H1 (cell line): ENCODE data around the gene RPS6KA6. TPM values are rescaled to one million over a fixed set of nuclear protein-coding genes. Genes with fewer than 3 reads are reported as not detected.

ENCODE experiments used
- CTCF ChIA-PET: fragments of 300-600 bp; sonication (Branson Sonifier 250); formaldehyde crosslinking; loops from one replicate; lab custom pipeline; 2021; ENCODE audit not compliant: partially characterized antibody; lab: Charles Lee
- POLR2A ChIA-PET: fragments of 300-600 bp; sonication (Branson Sonifier 250); formaldehyde crosslinking; loops from one replicate; lab custom pipeline; 2021; ENCODE audit warnings: inconsistent platforms; ENCODE audit not compliant: partially characterized antibody; lab: Charles Lee
- DNase-seq, 2 experiments: peaks; one replicate each; pipeline versions ENCODE4 v3.0.0 to v3.0.0-alpha.2; 2010 to 2022; ENCODE audit warnings: low spot score in 2 of 2, low read depth in 1 of 2, mixed read lengths in 1 of 2
- FAIRE-seq: peaks from 2 replicates; lab custom pipeline; 2011; peaks lifted over from hg19 to GRCh38; lab: Jason Lieb, UNC
- H2AFZ ChIP-seq: 2 replicates; pipeline ENCODE4 v1.8.1; 2012; ENCODE audit warnings: low read length, inconsistent platforms
- H2AK5ac ChIP-seq: 2 replicates; pipeline ENCODE4 v1.6.1; 2013; ENCODE audit warnings: low read depth, low read length
- H2BK120ac ChIP-seq: replicated peaks from 2 replicates; pipeline ENCODE3; 2013; ENCODE audit warnings: low read depth, low read length, inconsistent platforms
- H2BK12ac ChIP-seq: 2 replicates; pipeline ENCODE4 v1.6.1; 2013; ENCODE audit warnings: low read depth, low read length
- H2BK15ac ChIP-seq: 2 replicates; pipeline ENCODE4 v1.6.1; 2013; ENCODE audit warnings: low read length
- H2BK20ac ChIP-seq: 2 replicates; pipeline ENCODE4 v1.6.1; 2013; ENCODE audit warnings: low read length
- H2BK5ac ChIP-seq: 2 replicates; pipeline ENCODE4 v1.6.1; 2013; ENCODE audit warnings: low read depth, low read length
- H3K14ac ChIP-seq: 2 replicates; pipeline ENCODE4 v1.6.1; 2013; ENCODE audit warnings: inconsistent platforms; ENCODE audit not compliant: insufficient read length
- H3K18ac ChIP-seq: 2 replicates; pipeline ENCODE4 v1.6.1; 2013; ENCODE audit warnings: low read length; ENCODE audit errors: extremely low read depth
- H3K23ac ChIP-seq: 2 replicates; pipeline ENCODE4 v1.6.1; 2013; ENCODE audit warnings: inconsistent platforms; ENCODE audit not compliant: insufficient read length
- H3K23me2 ChIP-seq: 2 replicates; pipeline ENCODE4 v1.6.1; 2013; ENCODE audit warnings: low read depth, low read length
- H3K27ac ChIP-seq: 2 replicates; pipeline ENCODE4 v1.6.1; 2011; ENCODE audit warnings: low read depth, low read length, inconsistent platforms
- H3K27me3 ChIP-seq, 4 experiments: replicated peaks in 1 of 4; 1 replicate in 1 of 4; 2 replicates in 3 of 4; pipeline versions ENCODE4 v1.6.1 to v1.8.1; 2011 to 2013; ENCODE audit warnings: low read length in 3 of 4, mild to moderate bottlenecking in 3 of 4, inconsistent platforms in 2 of 4, mixed read lengths in 2 of 4, moderate library complexity in 1 of 4; ENCODE audit not compliant: control insufficient read depth in 3 of 4, insufficient read depth in 3 of 4; ENCODE audit errors: extremely low read depth in 1 of 4
- H3K36me3 ChIP-seq, 4 experiments: 2 replicates each; pipeline versions ENCODE4 v1.6.1 to v1.8.1; 2011 to 2013; ENCODE audit warnings: mild to moderate bottlenecking in 4 of 4, low read length in 3 of 4, moderate library complexity in 2 of 4, control low read depth in 1 of 4, inconsistent platforms in 1 of 4; ENCODE audit not compliant: insufficient read depth in 4 of 4, control insufficient read depth in 2 of 4
- H3K4ac ChIP-seq: replicated peaks from 2 replicates; pipeline ENCODE3; 2013; ENCODE audit warnings: low read length, low read depth, mixed read lengths, inconsistent platforms; ENCODE audit not compliant: insufficient read length
- H3K4me1 ChIP-seq, 4 experiments: replicated peaks in 1 of 4; 1 replicate in 1 of 4; 2 replicates in 3 of 4; pipeline versions ENCODE4 v1.6.1 to v1.8.1; 2011 to 2013; ENCODE audit warnings: low read length in 3 of 4, inconsistent platforms in 2 of 4, mixed read lengths in 1 of 4; ENCODE audit not compliant: insufficient read depth in 4 of 4, control insufficient read depth in 3 of 4
- H3K4me2 ChIP-seq, 2 experiments: 2 replicates each; pipeline versions ENCODE4 v1.6.1 to v1.8.1; 2011 to 2013; ENCODE audit warnings: low read depth in 2 of 2, low read length in 2 of 2, control low read depth in 1 of 2, inconsistent platforms in 1 of 2, mild to moderate bottlenecking in 1 of 2; ENCODE audit not compliant: insufficient read depth in 1 of 2
- H3K4me3 ChIP-seq, 4 experiments: fragments of 200-600, 300-600 bp in 1 of 4; sonication (generic), shearing (Covaris generic), sonication (Bioruptor Twin) in 1 of 4; 2 replicates each; pipeline versions ENCODE4 v1.5.1 to v1.8.1; 2011 to 2016; ENCODE audit warnings: low read length in 4 of 4, low read depth in 3 of 4, control low read depth in 2 of 4, inconsistent platforms in 2 of 4, mild to moderate bottlenecking in 2 of 4, mixed read lengths in 1 of 4, moderate library complexity in 1 of 4; ENCODE audit not compliant: insufficient read depth in 2 of 4; ENCODE audit errors: extremely low read depth in 1 of 4
- H3K56ac ChIP-seq: replicated peaks from 2 replicates; pipeline ENCODE3; 2013; ENCODE audit warnings: low read depth, mild to moderate bottlenecking, mixed read lengths, low read length, inconsistent platforms; ENCODE audit not compliant: insufficient read length
- H3K79me1 ChIP-seq: 2 replicates; pipeline ENCODE4 v1.6.1; 2013; ENCODE audit warnings: low read depth, low read length, control low read depth
- H3K79me2 ChIP-seq, 2 experiments: 2 replicates each; pipeline versions ENCODE4 v1.6.1 to v1.8.1; 2012 to 2013; ENCODE audit warnings: low read length in 2 of 2, mild to moderate bottlenecking in 2 of 2, inconsistent platforms in 1 of 2; ENCODE audit not compliant: insufficient read depth in 2 of 2, control insufficient read depth in 1 of 2
- H3K9ac ChIP-seq, 4 experiments: replicated peaks in 1 of 4; 1 replicate in 1 of 4; 2 replicates in 3 of 4; pipeline versions ENCODE4 v1.6.1 to v1.8.1; 2011 to 2013; ENCODE audit warnings: low read depth in 3 of 4, low read length in 3 of 4, control low read depth in 2 of 4, mild to moderate bottlenecking in 2 of 4, moderate library complexity in 2 of 4, inconsistent platforms in 1 of 4; ENCODE audit errors: extremely low read depth in 1 of 4
- H3K9me3 ChIP-seq, 2 experiments: 2 replicates each; pipeline versions ENCODE4 v1.6.1 to v1.8.1; 2012 to 2013; ENCODE audit warnings: mild to moderate bottlenecking in 2 of 2, moderate library complexity in 2 of 2, control low read depth in 1 of 2, inconsistent platforms in 1 of 2, low read depth in 1 of 2, low read length in 1 of 2, mixed read lengths in 1 of 2; ENCODE audit not compliant: insufficient read depth in 2 of 2
- H4K20me1 ChIP-seq, 2 experiments: replicated peaks in 1 of 2; 2 replicates each; pipeline versions ENCODE3 to v1.8.1; 2011 to 2013; ENCODE audit warnings: inconsistent platforms in 2 of 2, low read length in 2 of 2, mild to moderate bottlenecking in 1 of 2; ENCODE audit not compliant: insufficient read depth in 2 of 2, control insufficient read depth in 1 of 2
- H4K5ac ChIP-seq: 2 replicates; pipeline ENCODE4 v1.6.1; 2013; ENCODE audit warnings: low read length, low read depth, mixed read lengths, inconsistent platforms; ENCODE audit not compliant: insufficient read length
- H4K8ac ChIP-seq: 2 replicates; pipeline ENCODE4 v1.8.0; 2013; ENCODE audit warnings: mild to moderate bottlenecking, moderate library complexity, low read length, inconsistent platforms; ENCODE audit not compliant: insufficient read depth; ENCODE audit errors: extremely low read depth
- H4K91ac ChIP-seq: replicated peaks from 2 replicates; pipeline ENCODE3; 2013; ENCODE audit warnings: low read length, mixed read lengths, inconsistent platforms; ENCODE audit not compliant: insufficient read length
- BCL11A ChIP-seq, 2 experiments: IDR thresholded peaks; one replicate each; pipeline ENCODE4 v1.6.1; 2011; ENCODE audit warnings: low read depth in 2 of 2, low read length in 2 of 2, mild to moderate bottlenecking in 2 of 2
- CHD2 ChIP-seq: IDR thresholded peaks from 2 replicates; pipeline ENCODE4 v1.6.1; 2012; ENCODE audit warnings: low read length, improper control_type of control experiment
- EGR1 ChIP-seq: IDR thresholded peaks from 2 replicates; pipeline ENCODE4 v1.6.1; 2011; ENCODE audit warnings: low read depth, low read length, borderline replicate concordance
- SRF ChIP-seq: IDR thresholded peaks from 2 replicates; pipeline ENCODE4 v1.6.1; 2011; ENCODE audit warnings: mild to moderate bottlenecking, low read depth, low read length, moderate library complexity
- WGBS, 2 experiments: shearing (Covaris generic) in 1 of 2; methylation state at CpG; one replicate each; pipeline versions ENCODE4 v1.1.6 to v1.1.7; 2013 to 2015; ENCODE audit warnings: low lambda C conversion rate in 2 of 2, mixed read lengths in 2 of 2, inconsistent platforms in 1 of 2, low coverage in 1 of 2, missing lambda C conversion rate in 1 of 2; ENCODE audit not compliant: insufficient replicate concordance in 2 of 2, insufficient coverage in 1 of 2, insufficient read length in 1 of 2; ENCODE audit errors: extremely low coverage in 1 of 2, missing lambda C conversion rate in 1 of 2; 5-methylcytosine and 5-hydroxymethylcytosine counted together
- polyA plus RNA-seq, 7 experiments: library from polyadenylated mRNA; depleted of rRNA in 3 of 7; stranded (reverse) in 5 of 7; unstranded in 2 of 7; fragments of >200 nt in 5 of 7; fragments of 200-250 nt in 2 of 7; gene quantifications; 1 replicate in 5 of 7; 2 replicates in 1 of 7; 4 replicates in 1 of 7; pipeline versions ENCODE4 v1.2.1 to v1.2.3, GENCODE V29; 2011 to 2013; ENCODE audit warnings: missing spikeins in 2 of 7, mixed read lengths in 2 of 7
- total RNA-seq: library from RNA; stranded (reverse); fragmentation: NEBNext Ultra II Directional; extraction: Animal tissue kit (Norgen Biotek cat#: 25700); gene quantifications from 2 replicates; pipeline ENCODE4 v1.2.1, GENCODE V29; 2021

The RPS6KA6 gene
- total and polyA plus RNA-seq, 2 of the 8 experiments (the other 6 are each of a cell fraction or from before 2014, with no cell fraction given), result 3.5 to 14.6 TPM

- Histone ChIP-seq H3K23ac (no peak overlapping the region), H3K27ac (no peak overlapping the region), H3K36me3 (peaks cover 0 to 3% (median 0%) of the 10 kb centered on the region in 4 experiments; a peak in 1 of 8 replicates), H3K27me3 (no peaks in the 10 kb centered on the region), H4K91ac (no peak overlapping the region), H2AK5ac (no peak overlapping the region), H2BK120ac (no peak overlapping the region), H3K4ac (no peak overlapping the region), H4K8ac (no peak overlapping the region), H2BK12ac (no peak overlapping the region), H2BK20ac (no peak overlapping the region), H3K4me3 (no peak overlapping the region), H2BK5ac (no peak overlapping the region), H3K14ac (no peak overlapping the region), H3K79me1 (no peaks in the 10 kb centered on the region), H2BK15ac (no peak overlapping the region), H2AFZ (no peak overlapping the region), H3K4me1 (no peaks in the 10 kb centered on the region), H3K56ac (no peak overlapping the region), H3K18ac (no peak overlapping the region), H3K9ac (no peak overlapping the region), H3K9me3 (no peaks in the 10 kb centered on the region), H3K79me2 (no peaks in the 10 kb centered on the region), H3K23me2 (no peaks in the 10 kb centered on the region), H3K4me2 (no peak overlapping the region), H4K5ac (no peak overlapping the region), H4K20me1 (no peaks in the 10 kb centered on the region)
- 100% methylated on average over 2 of the region's 2 CpGs; no CpG with 5 or more reads in 1 of the 2 experiments for WGBS, 2 experiments
- ChIA-PET CTCF (no interaction called here), POLR2A (no interaction called here)
- FAIRE-seq (no peak), DNase-seq (no peak)
- TF ChIP-seq CHD2 (no peak), BCL11A (IDR thresholded peaks at IDR 0.05; ENCODE audit: low read depth in 2 of 2, low read length in 2 of 2) (no peak), SRF (no peak), EGR1 (no peak)
Measured at GRCh38 chrX:84133023-84133422, 55.0 kb downstream of the RPS6KA6 start.
